DOHH2 (cell line): Measurements from ENCODE around the gene SPATA21.

Source experiments
- CTCF ChIP-seq: fragments of 200-600 bp; sonication (generic); IDR thresholded peaks from one replicate; pipeline ENCODE4 v1.5.1; 2014; ENCODE audit warnings: antibody characterized with exemption, mild to moderate bottlenecking, low read depth, low read length; ENCODE audit not compliant: poor library complexity, severe bottlenecking
- EZH2phosphoT487 ChIP-seq: fragments of 200-600 bp; sonication (generic); IDR thresholded peaks from 2 replicates; pipeline ENCODE4 v1.6.1; 2017; ENCODE audit warnings: borderline replicate concordance, mild to moderate bottlenecking, antibody characterized with exemption, low read length, moderate library complexity, mixed read lengths

GRCh38 chr1:16434501-16434900 is 2.7 kb downstream of the SPATA21 start:
- TF ChIP-seq CTCF, result no peak
- no peak for TF ChIP-seq EZH2phosphoT487
